OCI-LY3 (cell line): ENCODE data around the gene HELZ.

Experiments
- H2AFZ ChIP-seq: fragments of 200-600, 300-600 bp; shearing (Covaris generic); 2 replicates; pipeline ENCODE4 v1.6.0; 2014; ENCODE audit warnings: antibody characterized with exemption, low read depth, low read length
- H3K27ac ChIP-seq: fragments of 200-600, 300-600 bp; sonication (generic); 2 replicates; pipeline ENCODE4 v1.5.1; 2014; ENCODE audit warnings: mild to moderate bottlenecking, low read length, moderate library complexity, mixed read lengths
- H3K27me3 ChIP-seq: fragments of 200-600, 300-600 bp; sonication (generic); 2 replicates; pipeline ENCODE4 v1.6.1; 2014; ENCODE audit warnings: low read depth, low read length, mixed read lengths
- H3K36me3 ChIP-seq: fragments of 200-600, 300-600 bp; sonication (generic); replicated peaks from 2 replicates; pipeline ENCODE3; 2014; ENCODE audit warnings: low read depth, low read length, mixed read lengths
- H3K4me1 ChIP-seq: fragments of 300-600, 200-600 bp; sonication (generic); 2 replicates; pipeline ENCODE4 v1.6.1; 2014; ENCODE audit warnings: low read length, mixed read lengths
- H3K4me2 ChIP-seq: fragments of 200-600, 300-600 bp; sonication (generic); 2 replicates; pipeline ENCODE4 v1.6.1; 2014; ENCODE audit warnings: low read length, mixed read lengths
- H3K4me3 ChIP-seq: fragments of 300-600, 200-600 bp; sonication (generic); 2 replicates; pipeline ENCODE4 v1.5.1; 2014; ENCODE audit warnings: antibody characterized with exemption, mild to moderate bottlenecking, low read length, moderate library complexity
- H3K79me2 ChIP-seq: fragments of 300-600, 200-600 bp; shearing (Covaris generic); 2 replicates; pipeline ENCODE4 v1.6.1; 2014; ENCODE audit warnings: mild to moderate bottlenecking, low read length, mixed read lengths
- H3K9ac ChIP-seq: fragments of 300-600, 200-600 bp; shearing (Covaris generic); 2 replicates; pipeline ENCODE4 v1.6.0; 2014; ENCODE audit warnings: mild to moderate bottlenecking, low read length, moderate library complexity
- H3K9me3 ChIP-seq: fragments of 200-600, 300-600 bp; shearing (Covaris generic); 2 replicates; pipeline ENCODE4 v1.6.1; 2014; ENCODE audit warnings: low read length, mixed read lengths; ENCODE audit not compliant: insufficient read depth
- H4K20me1 ChIP-seq: fragments of 200-600, 300-600 bp; sonication (generic); 2 replicates; pipeline ENCODE4 v1.6.1; 2016; ENCODE audit warnings: low read length, mixed read lengths; ENCODE audit not compliant: insufficient read depth
- EZH2phosphoT487 ChIP-seq: fragments of 200-600 bp; shearing (Covaris generic); IDR thresholded peaks from 2 replicates; pipeline ENCODE4 v1.6.1; 2018; ENCODE audit warnings: antibody characterized with exemption, mixed run types, low read depth
- TF ChIP-seq, protein P1 (sequence below): fragments of 200-600, 300-600 bp; sonication (generic); IDR thresholded peaks from 2 replicates; pipeline ENCODE4 v1.5.1; 2014; ENCODE audit warnings: antibody characterized with exemption, low read length, low read depth

Gene HELZ

GRCh38 chr17:67058036-67058435 lies 187.0 kb downstream of the HELZ start:
- no peak overlapping the region for H3K9ac ChIP-seq

GRCh38 chr17:67056746-67057490 lies 188.1 kb downstream of the HELZ start:
- no peaks in the 10 kb centered on the region for H3K36me3 ChIP-seq
- no peak overlapping the region for H3K4me3 ChIP-seq
- no peaks in the 10 kb centered on the region for H3K9me3 ChIP-seq
- no peaks in the 10 kb centered on the region for H3K4me1 ChIP-seq
- H2AFZ ChIP-seq: no peak overlapping the region
- TF ChIP-seq, protein P1, sequence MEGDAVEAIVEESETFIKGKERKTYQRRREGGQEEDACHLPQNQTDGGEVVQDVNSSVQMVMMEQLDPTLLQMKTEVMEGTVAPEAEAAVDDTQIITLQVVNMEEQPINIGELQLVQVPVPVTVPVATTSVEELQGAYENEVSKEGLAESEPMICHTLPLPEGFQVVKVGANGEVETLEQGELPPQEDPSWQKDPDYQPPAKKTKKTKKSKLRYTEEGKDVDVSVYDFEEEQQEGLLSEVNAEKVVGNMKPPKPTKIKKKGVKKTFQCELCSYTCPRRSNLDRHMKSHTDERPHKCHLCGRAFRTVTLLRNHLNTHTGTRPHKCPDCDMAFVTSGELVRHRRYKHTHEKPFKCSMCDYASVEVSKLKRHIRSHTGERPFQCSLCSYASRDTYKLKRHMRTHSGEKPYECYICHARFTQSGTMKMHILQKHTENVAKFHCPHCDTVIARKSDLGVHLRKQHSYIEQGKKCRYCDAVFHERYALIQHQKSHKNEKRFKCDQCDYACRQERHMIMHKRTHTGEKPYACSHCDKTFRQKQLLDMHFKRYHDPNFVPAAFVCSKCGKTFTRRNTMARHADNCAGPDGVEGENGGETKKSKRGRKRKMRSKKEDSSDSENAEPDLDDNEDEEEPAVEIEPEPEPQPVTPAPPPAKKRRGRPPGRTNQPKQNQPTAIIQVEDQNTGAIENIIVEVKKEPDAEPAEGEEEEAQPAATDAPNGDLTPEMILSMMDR: no peak
- TF ChIP-seq EZH2phosphoT487: no peak
- H3K9ac ChIP-seq: no peak overlapping the region
- no peak overlapping the region for H3K27ac ChIP-seq
- H3K27me3 ChIP-seq: no peaks in the 10 kb centered on the region
- H4K20me1 ChIP-seq: no peaks in the 10 kb centered on the region
- no peak overlapping the region for H3K4me2 ChIP-seq
- no peaks in the 10 kb centered on the region for H3K79me2 ChIP-seq

More at GRCh38 chr17:67058036-67058435, 187.0 kb downstream of the HELZ start:
- no peaks in the 10 kb centered on the region for H3K79me2 ChIP-seq
- H3K27ac ChIP-seq: no peak overlapping the region
- no peaks in the 10 kb centered on the region for H3K4me1 ChIP-seq
- no peak for TF ChIP-seq EZH2phosphoT487
- TF ChIP-seq, protein P1: no peak
- H2AFZ ChIP-seq: no peak overlapping the region
- no peaks in the 10 kb centered on the region for H3K36me3 ChIP-seq
- H3K27me3 ChIP-seq: no peaks in the 10 kb centered on the region
- no peaks in the 10 kb centered on the region for H4K20me1 ChIP-seq
- H3K9me3 ChIP-seq: no peaks in the 10 kb centered on the region
- no peak overlapping the region for H3K4me2 ChIP-seq
- no peak overlapping the region for H3K4me3 ChIP-seq

- H2AFZ ChIP-seq: no peak overlapping the region
- H3K9me3 ChIP-seq: no peaks in the 10 kb centered on the region
- H3K36me3 ChIP-seq: no peaks in the 10 kb centered on the region
- H3K79me2 ChIP-seq: no peaks in the 10 kb centered on the region
- no peaks in the 10 kb centered on the region for H4K20me1 ChIP-seq
- no peak overlapping the region for H3K4me3 ChIP-seq
- H3K9ac ChIP-seq: no peak overlapping the region
- no peaks in the 10 kb centered on the region for H3K4me1 ChIP-seq
- no peak overlapping the region for H3K4me2 ChIP-seq
- no peaks in the 10 kb centered on the region for H3K27me3 ChIP-seq
- H3K27ac ChIP-seq: no peak overlapping the region
- TF ChIP-seq, protein P1: no peak
- TF ChIP-seq EZH2phosphoT487: no peak
These were observed 188.9 kb downstream of the HELZ start for GRCh38 chr17:67055811-67056745.

GRCh38 chr17:67055041-67055443 lies 190.0 kb downstream of the HELZ start:
- Histone ChIP-seq H4K20me1 (no peaks in the 10 kb centered on the region), H3K9ac (no peak overlapping the region), H3K4me2 (no peak overlapping the region), H2AFZ (no peak overlapping the region), H3K27me3 (no peaks in the 10 kb centered on the region), H3K27ac (no peak overlapping the region), H3K79me2 (no peaks in the 10 kb centered on the region), H3K4me1 (no peaks in the 10 kb centered on the region), H3K4me3 (no peak overlapping the region), H3K9me3 (no peaks in the 10 kb centered on the region), H3K36me3 (no peaks in the 10 kb centered on the region)
- TF ChIP-seq, protein P1: no peak
- TF ChIP-seq EZH2phosphoT487: no peak
